Inferior parietal cortex (tissue), 1 donor: Measurements from ENCODE around the gene MAGI2.
"Not testable (repeated sequence)": the region's sequence is repeated elsewhere in the genome, so short reads cannot be mapped to it uniquely, and the experiment has no call there.

Experiments
- DNase-seq: peaks from one replicate; pipeline ENCODE4 v3.0.0-alpha.2; 2016; ENCODE audit errors: extremely low spot score

Gene MAGI2

DNA sequence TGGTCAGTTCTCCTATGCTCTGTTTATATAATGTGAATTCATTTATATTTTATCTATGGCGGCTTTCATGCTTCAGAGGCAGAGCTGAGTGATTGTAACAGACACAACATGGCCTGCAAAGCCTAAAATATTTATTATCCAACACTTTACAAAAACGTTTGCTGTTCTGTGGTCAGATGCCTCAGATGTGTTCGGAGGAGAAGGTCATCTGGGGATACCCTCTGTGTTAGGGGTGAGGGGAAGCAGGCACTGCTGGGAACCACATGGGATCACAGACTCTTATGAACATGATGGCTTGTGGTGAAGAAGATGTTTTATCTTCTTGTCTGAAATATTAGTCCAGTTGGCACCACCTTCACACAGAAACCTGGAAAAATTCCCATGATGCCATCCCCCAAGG, 1451.4 kb downstream of the MAGI2 start:
- DNase-seq: no peak

DNA sequence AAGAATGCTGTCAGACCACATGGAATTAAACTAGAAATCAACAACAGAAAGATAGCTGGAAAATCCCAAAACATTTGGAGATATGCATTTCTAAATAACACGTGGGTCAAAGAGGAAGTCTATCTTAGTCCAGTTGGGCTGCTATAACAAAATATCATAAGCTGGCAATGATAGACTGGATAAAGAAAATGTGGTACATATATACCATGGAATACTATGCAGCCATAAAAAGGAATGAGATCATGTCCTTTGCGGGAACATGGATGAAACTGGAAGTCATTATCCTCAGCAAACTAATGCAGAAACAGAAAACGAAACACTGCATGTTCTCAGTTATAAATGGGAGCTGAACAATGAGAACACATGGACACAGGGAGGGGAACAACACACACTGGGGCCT, 1454.3 kb downstream of the MAGI2 start:
- not testable (repeated sequence) for DNase-seq

DNA sequence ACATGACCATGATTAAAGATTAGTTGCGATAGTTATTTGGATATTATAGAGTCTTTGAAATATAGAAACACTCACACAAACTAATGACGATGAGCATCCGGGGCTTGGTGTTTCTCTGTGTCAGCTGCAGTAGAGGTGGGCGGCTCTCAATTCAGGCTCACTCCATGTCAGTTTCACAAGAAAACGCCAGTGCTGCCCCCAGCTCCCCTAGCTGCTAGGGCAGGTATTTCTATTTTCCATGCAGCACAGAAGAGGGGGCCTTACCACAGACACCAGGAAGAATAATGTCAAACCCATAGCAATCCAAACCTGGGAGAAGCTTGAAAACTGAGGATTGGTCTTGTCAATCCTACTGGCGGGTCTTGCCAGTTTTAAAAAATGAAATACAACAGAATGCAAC, 1457.8 kb downstream of the MAGI2 start:
- DNase-seq: no peak

DNA sequence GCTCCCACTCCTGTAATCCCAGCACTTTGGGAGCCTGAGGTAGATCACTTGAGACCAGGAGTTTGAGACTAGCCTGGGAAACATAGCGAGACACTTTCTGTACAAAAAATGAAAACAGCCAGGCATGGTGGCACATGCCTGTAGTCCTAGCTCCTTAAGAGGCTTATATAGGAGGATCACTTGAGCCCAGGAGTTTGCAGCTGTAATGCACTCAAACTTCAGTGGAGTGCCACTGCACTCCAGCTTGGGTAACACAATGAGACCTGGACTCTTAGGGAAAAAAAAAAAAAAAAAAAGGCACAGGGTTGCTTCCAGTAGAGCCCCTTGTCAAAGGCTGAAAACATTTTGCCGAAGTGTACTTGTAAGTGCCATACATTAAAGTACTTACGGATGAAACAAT, 1459.6 kb downstream of the MAGI2 start:
- DNase-seq: no peak

DNA sequence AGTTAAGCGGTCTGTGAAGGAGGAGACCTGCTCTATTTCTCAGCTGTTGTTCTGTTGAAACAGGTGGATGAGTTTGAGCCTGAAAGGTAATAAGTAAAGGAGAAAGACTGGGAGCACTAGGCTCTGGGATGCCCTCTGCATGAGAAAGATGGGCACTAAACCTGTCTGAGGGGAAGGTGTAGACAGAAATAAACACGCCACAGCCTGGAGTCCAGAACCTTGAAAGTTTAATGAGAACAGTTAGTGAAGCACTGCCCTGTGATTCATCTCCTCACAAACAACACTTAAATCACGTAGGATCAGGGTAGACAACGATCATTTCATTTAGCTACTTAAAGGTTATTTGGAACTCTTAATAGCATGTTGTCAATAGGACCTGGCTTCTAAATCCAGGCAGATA, 1461.8 kb downstream of the MAGI2 start:
- DNase-seq: no peak

DNA sequence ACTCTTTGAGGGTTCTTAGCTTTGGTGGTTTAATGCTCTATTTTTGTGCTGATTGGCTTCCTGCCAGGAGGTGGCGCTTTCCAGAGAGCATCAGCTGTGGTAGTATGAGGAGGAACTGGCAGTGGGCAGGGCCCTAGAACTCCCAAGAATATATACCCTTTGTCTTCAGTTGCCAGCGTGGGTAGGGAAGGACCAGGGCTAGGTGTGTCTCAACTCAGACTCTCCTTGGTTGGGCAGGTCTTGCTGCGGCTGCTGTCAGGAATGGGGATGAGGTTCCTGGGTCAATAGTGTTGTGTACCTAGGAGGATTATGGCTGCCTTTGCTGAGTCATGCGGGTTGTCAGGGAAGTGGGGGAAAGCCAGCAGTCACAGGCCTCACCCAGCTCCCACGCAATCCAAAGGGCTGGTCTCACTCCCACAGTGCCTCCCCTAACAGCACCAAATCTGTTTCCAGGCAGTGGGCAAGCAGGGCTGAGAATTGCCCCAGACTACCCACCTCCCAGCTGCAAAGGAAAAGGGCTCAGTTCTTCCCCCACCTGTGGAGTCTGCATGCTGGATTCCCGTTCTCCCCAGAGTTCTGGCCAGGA, 1463.4 kb downstream of the MAGI2 start:
- DNase-seq: no peak

DNA sequence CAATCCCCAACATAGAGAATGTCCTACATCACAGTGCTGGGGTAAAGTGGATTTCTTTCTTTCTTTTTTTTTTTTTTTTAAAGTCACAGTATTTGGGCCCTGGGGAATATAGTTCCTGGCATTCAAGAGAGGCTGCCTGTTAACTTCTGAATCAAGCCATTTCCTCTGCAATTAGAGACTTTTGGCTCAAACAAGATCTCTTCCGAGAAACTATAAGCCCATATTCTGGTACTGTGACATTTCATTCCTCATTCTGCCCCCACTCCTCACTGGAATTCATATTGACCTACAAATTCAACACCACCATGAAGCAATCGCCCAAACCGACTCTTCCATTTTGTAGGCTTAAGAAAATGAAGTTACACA, 1467.5 kb downstream of the MAGI2 start:
- no peak for DNase-seq

DNA sequence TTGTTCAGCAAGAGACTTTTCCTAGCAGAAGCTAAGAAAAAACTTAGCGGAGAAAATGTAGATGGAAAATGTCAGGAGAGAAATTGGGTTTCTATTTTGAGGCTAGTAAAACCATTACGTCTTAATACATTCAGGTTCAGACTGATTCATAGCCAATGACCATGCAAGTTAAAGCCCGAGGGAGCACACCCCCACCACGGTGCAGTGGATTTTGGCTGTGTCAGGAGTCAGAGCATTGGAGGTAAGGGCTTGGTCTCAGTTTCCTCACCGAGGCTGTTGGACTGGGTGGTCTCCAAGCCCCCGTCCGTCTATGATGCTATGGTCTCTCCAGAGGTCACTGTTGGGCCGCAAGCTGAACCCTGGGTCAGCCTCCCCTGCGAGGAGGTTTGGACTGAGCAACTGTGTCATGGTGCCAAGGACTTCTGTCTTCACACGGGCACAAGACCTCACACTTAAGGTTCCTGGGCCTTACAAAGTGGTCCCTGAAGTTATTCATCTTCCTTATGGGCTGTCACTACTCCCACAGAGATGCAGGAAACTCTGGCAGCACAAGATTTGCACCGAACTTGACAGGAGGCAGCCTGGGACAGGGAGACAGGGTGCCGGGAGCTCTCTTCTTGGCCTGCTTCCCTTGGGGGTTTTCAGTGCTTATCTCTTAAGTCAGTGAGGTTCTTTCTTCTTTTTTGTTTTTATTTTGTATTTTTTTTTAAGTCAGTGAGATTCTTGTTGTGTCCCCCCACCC, 1468.1 kb downstream of the MAGI2 start:
- DNase-seq: no peak

DNA sequence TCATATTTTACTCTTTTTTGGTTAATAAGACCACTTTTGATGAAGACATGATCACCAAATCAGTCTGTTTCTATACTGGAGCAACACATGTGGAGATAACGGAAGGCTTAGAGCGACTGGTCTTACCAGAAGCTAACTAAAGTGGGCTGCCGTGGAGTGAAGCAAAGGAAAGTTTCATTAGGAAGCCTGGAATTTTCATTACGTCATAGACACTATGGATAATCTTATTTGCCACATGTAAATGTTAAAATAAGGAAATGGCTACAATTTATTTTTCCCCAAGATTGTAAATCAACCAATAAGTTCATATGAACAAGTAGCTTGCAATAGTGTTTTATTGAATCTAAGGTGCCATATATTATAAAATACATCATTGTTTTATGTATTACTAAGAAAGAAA, 1469.5 kb downstream of the MAGI2 start:
- no peak for DNase-seq

DNA sequence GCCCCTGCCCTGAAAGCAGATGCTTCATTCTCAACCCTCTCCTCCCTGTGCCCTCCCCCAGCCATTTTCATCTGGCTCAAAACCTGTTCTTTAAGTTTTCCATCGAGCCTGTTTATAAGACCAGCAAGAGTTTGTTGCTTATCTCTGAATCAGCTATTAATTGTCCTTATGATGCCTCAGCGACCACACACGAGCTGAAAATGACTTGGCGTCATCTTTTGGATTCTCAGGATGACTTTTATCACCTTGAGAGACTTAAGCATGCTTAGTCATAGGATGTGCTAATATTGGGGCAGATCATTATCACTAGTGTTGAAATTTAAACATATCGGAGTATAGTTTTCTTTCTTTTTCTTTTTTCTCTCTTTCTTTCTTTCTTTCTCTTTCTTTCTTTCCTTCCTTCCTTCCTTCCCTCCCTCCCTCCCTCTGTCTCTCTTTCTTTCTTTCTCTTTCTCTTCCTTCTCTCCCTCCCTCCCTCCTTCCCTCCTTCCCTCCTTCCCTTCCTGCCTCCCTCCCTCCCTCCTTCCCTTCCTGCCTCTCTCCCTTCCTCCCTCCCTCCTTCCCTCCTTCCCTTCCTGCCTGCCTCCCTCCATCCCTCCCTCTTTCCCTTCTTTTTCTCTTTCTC, 1470.4 kb downstream of the MAGI2 start:
- DNase-seq: no peak

DNA sequence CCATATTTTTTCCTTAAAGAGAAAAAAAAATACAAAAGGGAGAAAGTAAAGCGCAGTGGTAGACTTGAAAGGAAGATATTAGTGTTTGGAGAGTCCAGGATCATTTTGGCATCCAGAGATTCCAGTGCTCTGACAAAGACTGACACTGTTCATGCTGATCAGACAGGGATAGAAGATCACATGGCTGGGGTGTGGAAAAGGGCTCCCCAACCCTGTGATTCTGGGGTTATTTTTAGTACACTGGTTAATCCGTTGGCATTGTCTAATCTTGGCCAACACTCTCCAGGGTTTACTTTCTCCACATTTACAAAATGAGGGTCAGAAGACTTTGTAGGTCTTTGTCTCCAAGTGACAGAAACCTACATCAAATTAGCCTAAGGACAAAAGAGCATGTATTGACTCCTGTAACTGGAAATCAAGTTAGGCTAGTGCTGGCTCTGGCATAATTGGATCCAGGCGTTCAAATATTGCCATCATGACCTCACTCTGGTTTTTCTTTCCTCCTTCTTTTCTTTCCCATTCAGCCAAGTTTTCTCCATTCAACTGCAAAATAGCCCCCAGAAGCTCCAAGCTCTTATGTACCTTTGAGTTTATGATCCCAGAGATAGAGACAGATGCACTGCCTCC, 1473.3 kb downstream of the MAGI2 start:
- DNase-seq: no peak

DNA sequence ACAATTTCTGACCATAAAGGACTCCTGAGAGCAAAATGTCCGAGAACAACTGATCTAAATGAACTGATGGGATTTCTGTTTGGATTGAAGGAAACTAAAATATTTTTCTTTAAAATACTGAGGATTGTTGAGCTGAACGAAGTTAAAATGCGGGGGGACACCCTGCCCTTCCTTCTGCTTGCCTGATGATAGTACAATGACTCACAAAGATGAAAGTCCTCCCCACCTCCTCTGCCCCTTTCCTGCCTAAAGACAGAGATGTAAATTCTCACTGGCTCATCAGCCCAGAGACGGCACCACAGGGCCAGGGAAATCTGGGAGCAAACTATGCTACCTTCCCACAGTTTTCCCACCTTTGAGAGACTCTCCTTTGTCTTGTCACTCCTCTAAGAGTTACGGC, 1474.2 kb downstream of the MAGI2 start:
- no peak for DNase-seq

DNA sequence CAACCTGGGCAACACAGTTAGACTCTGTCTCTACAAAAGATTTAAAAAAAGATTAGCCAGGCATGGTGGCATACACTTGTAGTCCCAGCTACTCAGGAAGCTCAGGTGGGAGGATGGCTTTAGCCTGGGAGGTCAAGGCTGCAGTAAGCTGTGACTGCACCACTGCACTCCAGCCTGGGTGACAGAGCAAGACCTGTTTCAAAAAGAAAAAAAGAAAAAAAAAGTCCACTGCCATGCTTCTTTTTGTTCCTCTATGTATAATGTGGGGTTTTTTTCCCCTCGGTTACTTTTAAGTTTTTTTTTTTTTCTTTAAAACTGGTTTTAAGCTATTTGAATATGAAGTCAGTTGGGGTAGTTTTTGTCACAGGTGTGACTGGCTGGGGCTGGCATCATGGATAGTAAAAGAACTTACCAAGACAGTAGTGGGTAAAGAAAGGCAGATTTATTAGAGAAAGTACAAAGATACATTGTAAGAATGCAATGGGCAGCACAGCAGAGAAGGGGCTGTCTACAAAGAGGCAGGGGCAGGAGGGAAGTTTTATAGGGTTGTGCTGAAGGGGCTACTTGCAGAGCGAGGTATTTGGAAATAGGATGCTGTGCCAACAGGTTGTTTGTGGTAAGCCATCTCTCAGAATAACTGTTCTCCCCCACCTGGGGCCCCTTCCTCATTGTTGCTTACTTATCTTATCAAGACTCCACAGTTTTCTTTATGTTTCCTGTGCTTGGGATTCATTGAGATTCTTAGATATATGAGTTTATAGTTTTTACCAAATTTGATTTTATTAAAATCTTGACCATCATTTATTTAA, 1477.6 kb downstream of the MAGI2 start:
- no peak for DNase-seq

DNA sequence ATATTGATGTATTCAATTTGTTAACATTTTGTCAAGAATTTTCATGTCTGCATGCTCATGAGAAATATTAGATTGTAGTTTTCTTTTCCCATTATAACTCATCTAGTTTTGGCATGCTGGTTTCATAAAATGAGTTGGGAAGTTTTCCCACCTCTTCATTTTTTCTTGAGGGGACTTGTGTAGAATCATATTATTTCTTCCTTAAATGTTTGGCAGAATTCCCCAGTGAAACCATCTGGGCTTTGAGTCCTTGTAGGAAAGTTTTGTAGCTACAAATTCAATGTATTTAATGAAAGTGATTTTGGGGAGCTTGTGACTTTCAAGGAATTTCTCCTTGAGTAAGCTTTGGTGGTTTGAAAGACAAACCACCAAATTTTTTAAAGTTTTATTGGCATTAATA, 1481.7 kb downstream of the MAGI2 start:
- no peak for DNase-seq

DNA sequence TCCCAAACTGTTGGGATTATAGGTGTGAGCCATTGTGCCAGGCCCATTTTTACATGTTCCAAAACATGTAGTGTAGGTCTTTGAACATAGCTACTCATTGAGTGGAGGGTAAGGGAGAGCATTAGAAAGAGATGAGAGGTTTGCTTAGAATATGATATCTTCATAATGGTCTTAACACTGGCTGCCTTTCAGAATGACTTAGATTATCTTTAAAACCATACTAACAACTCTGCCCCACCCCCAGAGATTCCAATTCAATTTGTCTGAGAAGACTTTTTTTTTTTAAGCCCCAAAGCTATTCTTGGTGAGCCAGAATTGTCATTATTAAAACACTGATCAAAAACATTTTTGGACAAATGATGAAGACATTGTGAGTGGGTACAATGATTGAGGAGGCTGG, 1486.0 kb downstream of the MAGI2 start:
- DNase-seq: no peak
